ENCODE data around the gene PA2G4.

- TF ChIP-seq, protein P1, sequence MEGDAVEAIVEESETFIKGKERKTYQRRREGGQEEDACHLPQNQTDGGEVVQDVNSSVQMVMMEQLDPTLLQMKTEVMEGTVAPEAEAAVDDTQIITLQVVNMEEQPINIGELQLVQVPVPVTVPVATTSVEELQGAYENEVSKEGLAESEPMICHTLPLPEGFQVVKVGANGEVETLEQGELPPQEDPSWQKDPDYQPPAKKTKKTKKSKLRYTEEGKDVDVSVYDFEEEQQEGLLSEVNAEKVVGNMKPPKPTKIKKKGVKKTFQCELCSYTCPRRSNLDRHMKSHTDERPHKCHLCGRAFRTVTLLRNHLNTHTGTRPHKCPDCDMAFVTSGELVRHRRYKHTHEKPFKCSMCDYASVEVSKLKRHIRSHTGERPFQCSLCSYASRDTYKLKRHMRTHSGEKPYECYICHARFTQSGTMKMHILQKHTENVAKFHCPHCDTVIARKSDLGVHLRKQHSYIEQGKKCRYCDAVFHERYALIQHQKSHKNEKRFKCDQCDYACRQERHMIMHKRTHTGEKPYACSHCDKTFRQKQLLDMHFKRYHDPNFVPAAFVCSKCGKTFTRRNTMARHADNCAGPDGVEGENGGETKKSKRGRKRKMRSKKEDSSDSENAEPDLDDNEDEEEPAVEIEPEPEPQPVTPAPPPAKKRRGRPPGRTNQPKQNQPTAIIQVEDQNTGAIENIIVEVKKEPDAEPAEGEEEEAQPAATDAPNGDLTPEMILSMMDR (IDR thresholded peaks at IDR 0.05) = no peak
- TF ChIP-seq POLR2A (IDR thresholded peaks at IDR 0.05) = no peak
Observed at GRCh38 chr12:56154246-56154771, 50.0 kb downstream of the PA2G4 start.

All from tibial nerve (tissue), 3 donors.